OCI-LY7 (cell line): ENCODE data around the gene SORBS2. TPM values are rescaled to one million over a fixed set of nuclear protein-coding genes. Genes with fewer than 3 reads are reported as not detected.
A peak's percentile ranks its signal among the peaks of the same experiment; 100 is the strongest.

ENCODE experiments used
- BruUV-seq: library from RNA; stranded (reverse); fragments of 400-500 nt; replicated peaks from 2 replicates; lab custom pipeline; 2021; lab: Mats Ljungman, UMichigan
- CTCF ChIA-PET: fragments of 300-600 bp; sonication (Branson Sonifier 250); formaldehyde crosslinking; loops from one replicate; lab custom pipeline; 2022; ENCODE audit warnings: antibody characterized with exemption; ENCODE audit not compliant: unreplicated experiment; lab: Charles Lee
- POLR2A ChIA-PET: fragments of 300-600 bp; sonication (Branson Sonifier 250); formaldehyde crosslinking; loops from one replicate; lab custom pipeline; 2022; ENCODE audit warnings: antibody characterized with exemption; lab: Charles Lee
- DNase-seq: peaks from one replicate; pipeline ENCODE4 v3.0.0-alpha.2; 2015; ENCODE audit warnings: low spot score
- H2AFZ ChIP-seq: fragments of 200-600 bp; sonication (generic), shearing (Covaris generic); 2 replicates; pipeline ENCODE4 v1.6.1; 2014; ENCODE audit warnings: mild to moderate bottlenecking, antibody characterized with exemption, low read length, moderate library complexity
- H3K27ac ChIP-seq: fragments of 200-600 bp; sonication (generic); 2 replicates; pipeline ENCODE4 v1.5.1; 2014; ENCODE audit warnings: mixed run types, low read depth, mild to moderate bottlenecking, moderate library complexity, low read length, inconsistent platforms; ENCODE audit not compliant: poor library complexity, severe bottlenecking
- H3K36me3 ChIP-seq: fragments of 200-600 bp; sonication (generic); 2 replicates; pipeline ENCODE4 v1.6.1; 2014; ENCODE audit warnings: mild to moderate bottlenecking, antibody characterized with exemption, low read length, moderate library complexity, mixed read lengths; ENCODE audit not compliant: insufficient read depth
- H3K4me1 ChIP-seq: fragments of 200-600 bp; sonication (generic); 2 replicates; pipeline ENCODE4 v1.5.1; 2014; ENCODE audit warnings: mild to moderate bottlenecking, low read length; ENCODE audit not compliant: insufficient read depth, poor library complexity, severe bottlenecking
- H3K4me2 ChIP-seq: fragments of 200-600 bp; sonication (generic); 2 replicates; pipeline ENCODE4 v1.6.1; 2014; ENCODE audit warnings: mild to moderate bottlenecking, low read length
- H3K4me3 ChIP-seq: fragments of 200-600 bp; sonication (generic); 2 replicates; pipeline ENCODE4 v1.5.1; 2014; ENCODE audit warnings: mild to moderate bottlenecking, low read depth, low read length; ENCODE audit not compliant: poor library complexity, severe bottlenecking
- H3K79me2 ChIP-seq: fragments of 200-600 bp; sonication (generic); 2 replicates; pipeline ENCODE4 v1.6.1; 2016; ENCODE audit warnings: low read depth, mild to moderate bottlenecking, low read length, moderate library complexity, mixed read lengths; ENCODE audit not compliant: insufficient read depth
- H3K9me2 ChIP-seq: fragments of 200-600 bp; sonication (generic); 2 replicates; pipeline ENCODE4 v1.6.1; 2016; ENCODE audit warnings: mild to moderate bottlenecking, low read length, mixed read lengths; ENCODE audit not compliant: insufficient read depth
- H3K9me3 ChIP-seq: fragments of 200-600 bp; sonication (generic); 2 replicates; pipeline ENCODE4 v1.6.1; 2014; ENCODE audit warnings: mild to moderate bottlenecking, mixed run types, low read length, mixed read lengths
- H4K20me1 ChIP-seq: fragments of 200-600 bp; sonication (generic); 2 replicates; pipeline ENCODE4 v1.6.1; 2014; ENCODE audit warnings: mild to moderate bottlenecking, antibody characterized with exemption, low read length, moderate library complexity, mixed read lengths; ENCODE audit not compliant: insufficient read depth
- CTCF ChIP-seq: fragments of 200-600 bp; sonication (generic); conservative IDR thresholded peaks from 2 replicates; pipeline ENCODE4 v1.5.1; 2014; ENCODE audit warnings: mild to moderate bottlenecking, antibody characterized with exemption, low read length, moderate library complexity, mixed read lengths
- EZH2phosphoT487 ChIP-seq: fragments of 200-600 bp; sonication (generic); IDR thresholded peaks from 2 replicates; pipeline ENCODE4 v1.6.1; 2018; ENCODE audit warnings: low read depth, borderline replicate concordance, mild to moderate bottlenecking, mixed run types, antibody characterized with exemption, low read length, moderate library complexity, mixed read lengths
- intact Hi-C: fragments of 100-400 bp; cut with micrococcal nuclease; formaldehyde crosslinking; loops from one replicate; pipeline ENCODE4 v1.10.0; 2022; ENCODE audit not compliant: unreplicated experiment
- total RNA-seq, 2 experiments: library from RNA; depleted of rRNA in 1 of 2; stranded (reverse); fragments of >200 nt in 1 of 2; shearing (Covaris generic) in 1 of 2; gene quantifications; 2 replicates each; pipeline ENCODE4 v1.2.3, GENCODE V29; 2014 to 2022

The SORBS2 gene
- total RNA-seq, 2 experiments from 2014 or later: 33.2 to 43.5 TPM

GRCh38 chr4:185644408-185644807 is 167.6 kb downstream of the SORBS2 start:
- no peak for DNase-seq
- Histone ChIP-seq H3K27ac (no peak overlapping the region), H3K79me2 (no peaks in the 10 kb centered on the region), H3K9me3 (no peaks in the 10 kb centered on the region), H3K9me2 (no peaks in the 10 kb centered on the region), H3K4me3 (no peak overlapping the region), H2AFZ (no peak overlapping the region), H4K20me1 (no peaks in the 10 kb centered on the region), H3K36me3 (peaks cover 23% of the 10 kb centered on the region), H3K4me1 (no peaks in the 10 kb centered on the region), H3K4me2 (no peak overlapping the region)
- CTCF ChIA-PET: no interaction called here
- intact Hi-C loops: loop anchor here (5.0 to 10.0 kb wide), 2 partner anchors 168 to 490 kb away; partner anchors contain the start of gene SORBS2
- BruUV-seq: no TSS peak
- POLR2A ChIA-PET: no interaction called here
- no peak for TF ChIP-seq EZH2phosphoT487

GRCh38 chr4:185642907-185643306 is 169.1 kb downstream of the SORBS2 start:
- no peak for DNase-seq
- Histone ChIP-seq H3K79me2 (no peaks in the 10 kb centered on the region), H3K4me1 (no peaks in the 10 kb centered on the region), H3K4me3 (no peak overlapping the region), H2AFZ (no peak overlapping the region), H3K36me3 (peaks cover 17% of the 10 kb centered on the region), H3K9me2 (no peaks in the 10 kb centered on the region), H3K27ac (no peak overlapping the region), H4K20me1 (no peaks in the 10 kb centered on the region), H3K4me2 (no peak overlapping the region), H3K9me3 (no peaks in the 10 kb centered on the region)
- ChIA-PET CTCF (no interaction called here), POLR2A (interaction anchor here (0.6 to 1.8 kb wide), 4 partner anchors 45 to 422 kb away, joined by 3 to 8 read pairs (median 3); no protein-coding TSS in a partner anchor)
- TF ChIP-seq EZH2phosphoT487 (no peak), CTCF (no peak)
- intact Hi-C loops: loop anchor here (1.0 to 10.0 kb wide), 3 partner anchors 169 to 492 kb away; partner anchors contain the start of gene SORBS2
- no TSS peak for BruUV-seq

- H4K20me1 ChIP-seq: no peaks in the 10 kb centered on the region
- no peaks in the 10 kb centered on the region for H3K4me1 ChIP-seq
- TF ChIP-seq CTCF (peak; percentile 84), EZH2phosphoT487 (no peak)
- ChIA-PET POLR2A (interaction anchor here (0.5 to 1.8 kb wide), 5 partner anchors 10 to 409 kb away, joined by 3 to 8 read pairs (median 3); no protein-coding TSS in a partner anchor), CTCF (interaction anchor here (0.8 to 2.3 kb wide), 4 partner anchors 24 to 399 kb away, joined by 3 to 11 read pairs (median 3); no protein-coding TSS in a partner anchor)
- intact Hi-C loops: loop anchor here (1.0 to 10.0 kb wide), 3 partner anchors 171 to 494 kb away; partner anchors contain the start of gene SORBS2
- H3K27ac ChIP-seq: no peak overlapping the region
- no TSS peak for BruUV-seq
- H3K9me3 ChIP-seq: no peaks in the 10 kb centered on the region
- peak; percentile 81 for DNase-seq
- H2AFZ ChIP-seq: no peak overlapping the region
- 0 out of 2 replicates have a peak, but pooled peaks cover 7% of the 10 kb centered on the region for H3K36me3 ChIP-seq
- H3K4me2 ChIP-seq: no peak overlapping the region
- no peaks in the 10 kb centered on the region for H3K79me2 ChIP-seq
- no peak overlapping the region for H3K4me3 ChIP-seq
- no peaks in the 10 kb centered on the region for H3K9me2 ChIP-seq
Measured at GRCh38 chr4:185640811-185641675, 171.0 kb downstream of the SORBS2 start.
